HG03097 (cell line): Measurements from ENCODE around the gene GARNL3.

Source experiments
- ATAC-seq: cut with Tn5 transposase; IDR thresholded peaks from one replicate; pipeline ENCODE4 v1.9.1; 2021; ENCODE audit not compliant: unreplicated experiment, low FRiP score

GARNL3 gene

DNA sequence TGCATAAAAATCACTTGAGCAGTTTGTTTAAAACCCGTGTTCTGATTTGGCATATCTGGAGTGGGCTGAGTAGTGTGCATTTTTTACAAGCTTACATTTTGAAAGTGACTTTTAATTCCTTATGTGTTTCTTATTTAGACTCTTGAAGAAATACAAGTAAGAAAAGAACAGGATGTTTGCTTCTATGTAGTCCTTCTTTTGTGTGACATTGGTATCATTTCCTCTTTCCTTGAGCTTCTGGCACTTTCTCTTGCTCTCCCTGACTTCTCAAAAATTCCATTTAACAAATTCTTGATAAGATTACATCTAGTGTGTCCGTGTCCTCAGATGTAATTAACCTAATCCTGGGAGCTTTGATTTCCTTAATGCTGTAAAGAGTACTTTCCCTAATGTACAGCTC lies 12.5 kb downstream of the GARNL3 start:
- no peak for ATAC-seq

- ATAC-seq = no peak
Observed at GRCh38 chr9:127277770-127278169, 13.2 kb downstream of the GARNL3 start.

GRCh38 chr9:127278372-127278771 lies 13.8 kb downstream of the GARNL3 start:
- no peak for ATAC-seq

GRCh38 chr9:127279717-127280285 lies 15.2 kb downstream of the GARNL3 start:
- no peak for ATAC-seq

DNA sequence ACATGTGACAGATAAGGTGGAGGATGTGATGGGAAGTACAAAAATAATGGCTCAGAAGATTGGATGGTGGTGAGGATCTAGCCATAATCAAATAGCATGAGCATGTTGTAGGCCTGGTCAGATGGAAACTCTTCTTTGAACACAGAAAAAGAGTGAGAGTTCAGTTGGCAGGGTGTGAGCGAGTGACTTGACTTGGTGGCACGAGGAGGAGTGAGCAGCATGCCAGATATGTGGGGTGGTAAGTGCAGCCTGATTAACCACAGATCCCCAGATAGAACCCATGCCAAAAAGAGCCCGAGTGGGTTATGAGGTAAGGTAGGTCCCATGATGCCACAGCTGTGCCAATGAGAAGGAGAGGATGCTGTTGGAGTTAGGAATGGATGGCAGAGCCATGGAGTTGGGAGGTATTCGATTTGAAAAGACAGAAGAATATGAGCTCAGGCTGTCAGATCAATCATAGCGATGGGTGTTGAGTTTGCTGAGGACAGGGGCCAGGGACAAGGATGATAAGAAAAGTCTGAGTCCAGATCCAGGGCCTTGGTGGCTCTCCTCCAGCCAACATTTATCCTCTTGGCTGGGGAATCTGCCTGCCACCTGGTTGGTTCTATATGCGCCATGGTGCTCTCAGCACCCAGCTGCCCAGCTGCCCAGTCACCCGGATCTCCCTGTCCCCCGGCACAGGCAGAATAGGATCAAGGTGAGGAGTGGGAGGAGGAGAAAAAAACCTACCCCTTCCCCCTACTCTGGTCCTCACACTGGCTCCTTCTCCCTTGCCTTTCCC lies 16.5 kb downstream of the GARNL3 start:
- ATAC-seq = no peak

DNA sequence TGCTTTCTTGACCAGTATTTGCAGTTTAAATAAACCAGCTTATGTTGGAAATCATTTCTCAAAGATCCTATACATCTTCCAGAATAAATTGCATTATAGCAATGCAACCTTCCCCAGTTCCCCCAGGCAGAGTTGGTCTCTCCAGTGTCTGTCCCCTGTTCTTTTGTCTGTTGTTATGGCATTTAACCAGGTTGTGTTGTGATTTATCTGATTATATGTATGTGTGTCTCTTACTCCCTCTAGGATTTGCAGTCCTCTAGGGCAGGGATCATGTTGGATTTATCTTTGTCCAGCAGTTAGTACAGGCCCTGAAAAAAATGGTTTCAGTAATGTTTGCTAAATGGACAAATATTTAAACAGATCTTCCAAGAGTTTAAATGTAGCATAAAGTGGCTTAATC lies 17.3 kb downstream of the GARNL3 start:
- ATAC-seq = no peak

DNA sequence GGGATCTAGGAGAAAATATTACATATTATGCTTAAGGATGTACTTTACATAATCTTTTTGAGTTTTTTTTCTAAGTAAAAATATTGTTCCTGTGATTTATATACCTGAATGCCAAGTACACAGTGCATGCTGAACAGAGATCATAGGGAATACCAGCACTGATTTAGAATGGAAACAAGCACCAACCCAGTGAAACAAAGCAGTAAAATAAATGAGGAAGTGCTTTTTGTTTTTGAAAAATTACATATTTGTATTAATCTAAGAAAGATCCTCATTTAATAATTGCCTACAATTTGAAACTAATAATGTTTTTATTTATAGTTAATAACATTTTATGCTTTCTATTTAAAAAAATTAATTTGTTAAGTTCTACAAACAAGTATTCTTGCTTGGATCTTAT lies 18.0 kb downstream of the GARNL3 start:
- no peak for ATAC-seq

GRCh38 chr9:127283135-127283534 lies 18.6 kb downstream of the GARNL3 start:
- no peak for ATAC-seq

DNA sequence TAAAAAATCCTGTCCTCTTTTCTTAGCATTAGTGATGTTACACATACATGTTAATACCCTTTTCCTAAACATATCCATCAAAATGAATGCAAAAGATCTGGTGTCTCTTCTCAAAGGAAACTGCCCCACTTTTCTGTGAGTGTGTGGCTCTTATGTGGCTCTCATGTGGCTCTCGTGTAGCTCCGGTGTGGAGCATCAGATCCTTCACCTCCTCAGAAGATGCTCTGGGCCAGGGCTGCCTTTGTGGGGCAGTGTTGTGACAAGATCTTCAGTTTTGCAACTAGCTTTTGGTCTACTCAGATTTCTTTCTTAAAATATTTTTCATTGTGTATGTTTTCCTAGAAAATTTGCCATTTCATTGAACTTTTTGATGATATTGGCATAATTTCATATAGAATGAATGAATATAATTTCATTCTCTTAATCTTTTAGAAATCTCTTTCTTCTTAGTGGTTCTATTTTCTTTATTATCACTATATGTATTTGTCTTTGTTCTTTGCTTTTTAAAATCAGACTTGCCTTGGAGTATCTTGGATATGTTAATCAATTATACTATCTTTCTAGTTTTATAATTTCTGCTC lies 19.4 kb downstream of the GARNL3 start:
- no peak for ATAC-seq

GRCh38 chr9:127285965-127286364 lies 21.4 kb downstream of the GARNL3 start:
- no peak for ATAC-seq

GRCh38 chr9:127290561-127291065 lies 26.0 kb downstream of the GARNL3 start:
- no peak for ATAC-seq

- no peak for ATAC-seq
Observed at GRCh38 chr9:127291246-127291778, 26.7 kb downstream of the GARNL3 start.

- ATAC-seq = no peak
Observed at GRCh38 chr9:127292415-127292814, 27.8 kb downstream of the GARNL3 start.

- no peak for ATAC-seq
Observed at GRCh38 chr9:127293328-127293727, 28.8 kb downstream of the GARNL3 start.

DNA sequence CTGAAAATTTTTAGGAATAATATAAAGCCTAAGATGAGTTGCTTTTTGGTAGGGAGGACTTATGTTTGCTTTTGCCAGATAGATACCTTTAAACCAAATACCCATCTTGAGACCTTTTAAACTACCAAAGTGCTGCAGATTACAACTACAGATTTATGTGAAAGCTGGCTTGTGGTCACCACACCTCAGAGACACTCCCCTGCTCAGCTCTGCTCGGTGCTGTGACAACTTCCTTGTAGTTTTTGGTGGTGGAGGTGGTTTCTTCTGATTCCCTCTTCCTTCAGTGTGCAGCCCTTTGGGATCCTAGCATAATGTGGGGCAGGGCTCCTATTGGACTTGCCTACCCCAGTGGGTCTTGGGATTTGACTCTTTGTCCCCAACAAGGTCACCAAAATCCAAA lies 29.2 kb downstream of the GARNL3 start:
- no peak for ATAC-seq

DNA sequence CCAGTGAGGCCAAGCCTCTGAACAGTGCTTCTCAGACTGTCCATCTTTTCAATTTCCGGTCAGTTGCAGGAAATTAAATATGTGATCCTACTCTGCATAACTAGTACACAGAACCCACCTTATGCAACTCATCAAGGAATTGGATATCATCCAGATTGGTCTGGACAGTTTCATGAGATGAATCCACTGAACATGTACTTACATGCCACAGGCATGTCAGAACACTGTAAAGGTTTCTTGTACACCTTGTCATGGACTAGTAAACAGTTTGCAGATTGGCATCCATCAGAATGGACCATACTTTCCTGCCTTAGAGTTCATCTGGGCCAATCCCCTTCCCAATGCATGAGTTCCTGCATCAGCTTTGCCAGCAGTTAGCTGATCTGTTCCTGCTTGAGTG lies 30.4 kb downstream of the GARNL3 start:
- ATAC-seq = no peak

GRCh38 chr9:127300886-127301447 lies 36.4 kb downstream of the GARNL3 start:
- no peak for ATAC-seq

GRCh38 chr9:127303830-127304229 lies 39.3 kb downstream of the GARNL3 start:
- ATAC-seq = no peak

- ATAC-seq = no peak
Observed at GRCh38 chr9:127305206-127305837, 40.7 kb downstream of the GARNL3 start.

DNA sequence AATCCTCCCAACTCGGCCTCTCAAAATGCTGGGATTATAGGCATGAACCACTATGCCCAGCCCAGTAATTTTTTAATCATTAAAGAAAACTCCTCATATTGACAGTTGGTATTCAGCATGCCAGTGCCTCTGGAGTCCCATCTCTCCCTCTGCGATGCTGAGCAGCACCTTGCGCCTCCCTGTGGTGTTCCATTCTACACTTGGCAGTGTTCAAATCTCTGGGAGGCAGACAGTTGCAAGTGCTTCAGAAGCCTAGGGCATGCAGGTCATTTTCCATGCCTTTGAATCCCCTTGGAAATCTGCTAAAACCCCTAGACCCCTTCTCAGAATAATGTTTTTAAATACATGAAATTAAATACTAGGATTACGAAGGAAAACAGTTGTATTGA lies 41.3 kb downstream of the GARNL3 start:
- no peak for ATAC-seq

DNA sequence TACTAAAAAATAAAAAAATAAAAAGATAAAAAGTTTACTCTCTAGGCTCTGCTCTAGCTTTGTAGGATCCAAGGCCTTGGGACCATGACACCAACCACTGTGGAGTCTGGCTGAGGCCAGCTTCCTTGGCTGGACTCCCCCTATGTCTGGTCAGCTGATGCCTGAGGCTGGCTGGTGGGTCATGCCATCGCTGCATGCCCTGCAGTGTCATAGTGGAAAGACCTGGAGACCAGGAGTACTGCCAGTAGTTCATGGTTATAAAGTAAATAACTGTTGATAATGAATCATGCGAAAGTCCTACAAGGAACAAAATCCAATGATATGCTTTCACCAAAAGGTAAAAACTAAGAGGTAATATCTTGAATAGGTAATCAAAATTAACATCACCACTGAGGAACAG lies 43.2 kb downstream of the GARNL3 start:
- no peak for ATAC-seq
